ENCODE results near the gene SCG3. TPM values are rescaled to one million over a fixed set of nuclear protein-coding genes. Genes with fewer than 3 reads are reported as not detected.

Gene SCG3
- total RNA-seq, 3 donors from 2014 or later, result 0.33 TPM; not detected in 2

DNA sequence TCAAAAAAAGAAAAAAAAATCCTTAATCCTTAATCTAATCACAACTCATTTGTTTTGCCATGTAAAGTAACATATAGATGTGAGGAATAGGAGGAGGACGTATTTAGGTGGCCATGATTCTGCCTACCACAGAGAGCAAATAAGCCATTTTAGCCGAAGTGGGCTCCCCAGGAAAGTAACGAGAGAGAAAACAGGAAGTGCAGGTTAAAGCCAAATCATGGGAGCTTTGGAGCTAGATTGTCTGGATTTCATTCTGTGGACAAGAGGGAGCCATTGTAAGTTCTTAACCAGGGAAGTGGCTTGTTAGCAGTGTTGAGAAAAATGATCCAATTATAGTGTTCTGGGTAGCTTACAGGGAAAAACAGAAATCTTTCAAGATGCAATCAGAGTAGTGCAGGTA lies 79.5 kb downstream of the SCG3 start:
- Histone ChIP-seq H3K9me3 (no peaks in the 10 kb centered on the region), H3K27me3 (no peaks in the 10 kb centered on the region), H3K36me3 (no peaks in the 10 kb centered on the region), H3K4me3 (no peak overlapping the region), H3K4me1 (no peaks in the 10 kb centered on the region), H3K27ac (no peak overlapping the region)
- DNase-seq (ENCODE audit: low spot score in 2 of 2), result no peak
- intact Hi-C loops (cut with DNase I; ENCODE audit: low total_unique reads), result no loop called here
- TF ChIP-seq POLR2A (IDR thresholded peaks at IDR 0.05) (no peak), CTCF (IDR thresholded peaks at IDR 0.05) (no peak)

DNA sequence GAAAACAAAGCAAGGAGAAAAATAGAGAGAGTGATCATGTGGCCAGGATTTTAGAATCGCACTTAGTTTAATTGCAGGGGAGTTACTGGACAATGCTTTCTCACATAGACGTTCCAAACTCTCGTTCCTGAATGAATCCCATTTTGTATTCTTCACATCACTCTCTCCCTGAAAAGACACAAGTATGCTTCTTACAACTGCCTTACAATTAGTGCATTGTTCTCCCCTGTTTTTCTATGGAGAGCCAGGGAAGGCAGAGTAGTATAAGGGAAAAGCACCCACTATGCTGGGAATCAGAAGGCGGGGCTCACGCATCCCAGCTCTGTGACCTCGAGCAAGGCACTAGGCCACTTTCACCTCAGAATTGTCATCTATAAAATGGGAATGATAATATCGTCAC lies 84.4 kb downstream of the SCG3 start:
- intact Hi-C loops (cut with DNase I; ENCODE audit: low total_unique reads), result no loop called here
- H3K9me3 ChIP-seq, result no peaks in the 10 kb centered on the region
- TF ChIP-seq POLR2A (IDR thresholded peaks at IDR 0.05) (no peak), POLR2AphosphoS5 (IDR thresholded peaks at IDR 0.05) (no peak), CTCF (IDR thresholded peaks at IDR 0.05) (no peak)
- H3K27ac ChIP-seq, result peak overlapping the region; percentile 52 to 71
- no peaks in the 10 kb centered on the region for H3K27me3 ChIP-seq
- H3K36me3 ChIP-seq, result no peaks in the 10 kb centered on the region
- DNase-seq (ENCODE audit: low spot score in 2 of 2), result no peak
- no peak overlapping the region for H3K4me3 ChIP-seq
- H3K4me1 ChIP-seq, result no peaks in the 10 kb centered on the region

DNA sequence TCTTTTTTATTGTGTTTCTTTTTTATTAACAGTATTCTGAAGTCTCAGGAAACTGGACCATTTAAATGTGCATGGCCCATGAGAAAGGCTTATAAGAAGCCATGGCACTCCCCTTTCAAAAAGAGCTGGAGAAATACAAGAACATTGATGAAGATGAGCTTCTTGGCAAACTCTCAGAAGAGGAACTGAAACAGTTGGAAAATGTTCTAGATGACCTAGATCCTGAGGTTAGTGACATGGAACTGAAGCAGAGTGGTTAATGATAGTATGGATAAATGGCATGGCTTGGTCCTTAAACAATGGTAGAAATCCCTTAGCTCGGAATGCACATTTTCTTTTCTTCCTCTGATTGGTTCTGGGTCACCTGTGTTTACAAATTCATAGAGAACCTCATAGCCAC lies 85.0 kb downstream of the SCG3 start:
- Histone ChIP-seq H3K27ac (peak overlapping the region in 1 of 2 donors; percentile 71), H3K4me3 (no peak overlapping the region), H3K36me3 (no peaks in the 10 kb centered on the region), H3K9me3 (no peaks in the 10 kb centered on the region), H3K27me3 (no peaks in the 10 kb centered on the region), H3K4me1 (no peaks in the 10 kb centered on the region)
- no peak for TF ChIP-seq POLR2AphosphoS5 (IDR thresholded peaks at IDR 0.05)
- TF ChIP-seq POLR2A (IDR thresholded peaks at IDR 0.05), result no peak
- no peak for TF ChIP-seq CTCF (IDR thresholded peaks at IDR 0.05)
- intact Hi-C loops (cut with DNase I; ENCODE audit: low total_unique reads), result no loop called here
- no peak for DNase-seq (ENCODE audit: low spot score in 2 of 2)

DNA sequence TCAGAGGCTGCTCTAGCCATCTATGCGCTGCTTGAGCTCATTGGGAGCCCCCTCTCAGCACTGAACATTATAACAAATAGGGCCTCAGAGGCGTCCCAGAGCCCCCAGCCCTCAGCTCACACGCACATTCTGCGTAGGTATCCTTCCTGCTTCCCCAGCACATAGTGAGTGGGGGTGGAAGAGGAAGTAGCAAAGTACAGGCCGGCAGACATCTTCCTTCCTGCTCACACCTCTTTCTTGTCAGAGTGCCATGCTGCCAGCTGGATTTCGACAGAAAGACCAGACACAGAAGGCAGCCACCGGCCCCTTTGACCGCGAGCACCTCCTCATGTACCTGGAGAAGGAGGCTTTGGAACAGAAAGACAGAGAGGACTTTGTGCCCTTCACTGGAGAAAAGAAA lies 86.7 kb downstream of the SCG3 start:
- H3K36me3 ChIP-seq, result no peaks in the 10 kb centered on the region
- DNase-seq (ENCODE audit: low spot score in 2 of 2), result no peak
- intact Hi-C loops (cut with DNase I; ENCODE audit: low total_unique reads), result no loop called here
- H3K4me3 ChIP-seq, result no peak overlapping the region
- TF ChIP-seq POLR2AphosphoS5 (IDR thresholded peaks at IDR 0.05) (no peak), POLR2A (IDR thresholded peaks at IDR 0.05) (no peak), CTCF (IDR thresholded peaks at IDR 0.05) (no peak)
- H3K9me3 ChIP-seq, result no peaks in the 10 kb centered on the region
- no peaks in the 10 kb centered on the region for H3K4me1 ChIP-seq
- no peak overlapping the region for H3K27ac ChIP-seq
- H3K27me3 ChIP-seq, result no peaks in the 10 kb centered on the region

Other genes with a start within 250 kb of the SCG3 start
- 10 to 100 TPM; 28.5 to 73.9 (median 36.4) TPM for gene DMXL2, start 58.7 kb upstream of the SCG3 start, total RNA-seq
- gene LYSMD2, start 56.2 kb downstream of the SCG3 start, total RNA-seq, result 10 to 100 TPM in 2 of 3 donors, 1 to 10 TPM in 1; 5.0 to 18.7 (median 15.8) TPM
- 10 to 100 TPM in 2 of 3 donors, 1 to 10 TPM in 1; 8.6 to 16.8 (median 11.5) TPM for gene TMOD2, start 70.1 kb downstream of the SCG3 start, total RNA-seq
- 10 to 100 TPM; 24.9 to 31.4 (median 27.5) TPM for gene TMOD3, start 148.2 kb downstream of the SCG3 start, total RNA-seq